Vagina (tissue), 2 donors: ENCODE data around the gene ANKRD33.

Experiments used
- CTCF ChIP-seq, 3 experiments: fragments of 450-650 bp in 2 of 3; fragments of 200-600 bp in 1 of 3; sonication (generic) in 1 of 3; IDR thresholded peaks; one replicate each; pipeline ENCODE4 v1.5.1; 2017 to 2019; ENCODE audit warnings: antibody characterized with exemption in 3 of 3, mild to moderate bottlenecking in 2 of 3, moderate library complexity in 2 of 3
- POLR2A ChIP-seq, 2 donors: fragments of 450-650 bp; IDR thresholded peaks; one replicate each; pipeline ENCODE4 v1.6.1; 2017; ENCODE audit warnings: antibody characterized with exemption in 2 of 2, mild to moderate bottlenecking in 2 of 2, moderate library complexity in 2 of 2
- POLR2AphosphoS5 ChIP-seq, 2 donors: sonication (generic); formaldehyde crosslinking; IDR thresholded peaks; one replicate each; pipeline ENCODE4 v1.9.0; 2017; ENCODE audit warnings: antibody characterized with exemption in 2 of 2, mild to moderate bottlenecking in 2 of 2, low read depth in 1 of 2; ENCODE audit not compliant: insufficient read depth in 1 of 2

- TF ChIP-seq CTCF (IDR thresholded peaks at IDR 0.05): no peak
- no peak for TF ChIP-seq POLR2A (IDR thresholded peaks at IDR 0.05)
- TF ChIP-seq POLR2AphosphoS5 (IDR thresholded peaks at IDR 0.05; ENCODE audit: insufficient read depth in 1 of 2, low read depth in 1 of 2): no peak
These were observed 22.3 kb downstream of the ANKRD33 start for GRCh38 chr12:51910168-51910567.
